ENCODE measurements around the gene COG7.

DNA sequence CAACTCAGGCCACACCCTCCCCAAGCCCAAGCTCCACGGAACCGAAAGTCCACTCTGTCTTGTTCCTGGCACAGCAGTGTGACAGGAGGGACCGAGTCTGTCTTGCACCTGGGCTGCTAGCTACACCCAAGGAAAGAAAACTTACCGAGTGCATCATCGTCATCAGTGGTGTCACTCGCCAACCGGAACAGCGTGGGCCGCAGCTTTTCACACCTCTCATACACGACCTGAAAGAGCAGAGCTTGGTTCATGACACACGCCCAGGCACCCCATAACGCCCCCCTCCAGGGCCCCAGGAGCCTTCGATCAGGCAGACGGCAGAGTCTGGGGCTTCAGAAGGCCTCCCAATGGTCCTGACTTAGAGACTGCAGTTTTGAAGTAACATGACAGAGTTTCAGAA is 29.8 kb upstream of the COG7 start:
- TF ChIP-seq, protein P1, sequence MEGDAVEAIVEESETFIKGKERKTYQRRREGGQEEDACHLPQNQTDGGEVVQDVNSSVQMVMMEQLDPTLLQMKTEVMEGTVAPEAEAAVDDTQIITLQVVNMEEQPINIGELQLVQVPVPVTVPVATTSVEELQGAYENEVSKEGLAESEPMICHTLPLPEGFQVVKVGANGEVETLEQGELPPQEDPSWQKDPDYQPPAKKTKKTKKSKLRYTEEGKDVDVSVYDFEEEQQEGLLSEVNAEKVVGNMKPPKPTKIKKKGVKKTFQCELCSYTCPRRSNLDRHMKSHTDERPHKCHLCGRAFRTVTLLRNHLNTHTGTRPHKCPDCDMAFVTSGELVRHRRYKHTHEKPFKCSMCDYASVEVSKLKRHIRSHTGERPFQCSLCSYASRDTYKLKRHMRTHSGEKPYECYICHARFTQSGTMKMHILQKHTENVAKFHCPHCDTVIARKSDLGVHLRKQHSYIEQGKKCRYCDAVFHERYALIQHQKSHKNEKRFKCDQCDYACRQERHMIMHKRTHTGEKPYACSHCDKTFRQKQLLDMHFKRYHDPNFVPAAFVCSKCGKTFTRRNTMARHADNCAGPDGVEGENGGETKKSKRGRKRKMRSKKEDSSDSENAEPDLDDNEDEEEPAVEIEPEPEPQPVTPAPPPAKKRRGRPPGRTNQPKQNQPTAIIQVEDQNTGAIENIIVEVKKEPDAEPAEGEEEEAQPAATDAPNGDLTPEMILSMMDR (IDR thresholded peaks at IDR 0.05), result no peak
- TF ChIP-seq POLR2A (IDR thresholded peaks at IDR 0.05), result no peak
